ENCODE results near the gene CPLANE1.

The CPLANE1 gene

GRCh38 chr5:37166197-37166596 is 83.0 kb downstream of the CPLANE1 start:
- no peak overlapping the region for H2AK5ac ChIP-seq (ENCODE audit: low read length, severe bottlenecking)
- WGBS: 100% methylated on average over 1 of the region's 3 CpGs
- no peaks in the 10 kb centered on the region for H3K4me1 ChIP-seq (ENCODE audit: control insufficient read depth, insufficient read depth, low read depth, low read length)
- no peaks in the 10 kb centered on the region for H3K27me3 ChIP-seq (ENCODE audit: control insufficient read depth in 1 of 2, insufficient read depth in 1 of 2, low read length in 2 of 2)
- H3K23ac ChIP-seq (ENCODE audit: low read length in 2 of 2): no peak overlapping the region
- no peak overlapping the region for H3K9ac ChIP-seq (ENCODE audit: low read length)
- no peak overlapping the region for H3K27ac ChIP-seq (ENCODE audit: low read length, poor library complexity, severe bottlenecking)
- no peak overlapping the region for H2BK12ac ChIP-seq (ENCODE audit: low read length in 2 of 2)
- H2BK120ac ChIP-seq (ENCODE audit: low read depth, low read length): no peak overlapping the region
- H3K4me3 ChIP-seq (ENCODE audit: insufficient read depth in 1 of 2, low read depth in 1 of 2, low read length in 2 of 2): no peak overlapping the region
- no peak overlapping the region for H3K4ac ChIP-seq (ENCODE audit: low read depth in 1 of 2, low read length in 2 of 2)
- no peak overlapping the region for H4K91ac ChIP-seq (ENCODE audit: low read length)
- H3K4me2 ChIP-seq (ENCODE audit: low read length, poor library complexity, severe bottlenecking): no peak overlapping the region
- no peak overlapping the region for H2BK5ac ChIP-seq (ENCODE audit: low read depth, low read length, poor library complexity, severe bottlenecking)
- no peak overlapping the region for H4K8ac ChIP-seq (ENCODE audit: low read length)
- H3K14ac ChIP-seq (ENCODE audit: low read length in 2 of 2): no peak overlapping the region
- no peak overlapping the region for H2BK15ac ChIP-seq (ENCODE audit: low read depth, poor library complexity, severe bottlenecking)
- H3K9me3 ChIP-seq (ENCODE audit: control insufficient read depth, low read length): no peaks in the 10 kb centered on the region
- no peaks in the 10 kb centered on the region for H3K79me1 ChIP-seq (replicated peaks; ENCODE audit: low read length, poor library complexity, severe bottlenecking)
- no peak for DNase-seq
- H3K36me3 ChIP-seq (ENCODE audit: control insufficient read depth in 1 of 2, insufficient read depth in 2 of 2, low read depth in 1 of 2, low read length in 2 of 2): peaks cover 12 to 28% of the 10 kb centered on the region in 2 experiments
- no peak overlapping the region for H3K18ac ChIP-seq (ENCODE audit: low read depth in 1 of 2, low read length in 2 of 2)
- H2AFZ ChIP-seq (ENCODE audit: low read depth, low read length): no peak overlapping the region

- no peak overlapping the region for H3K4ac ChIP-seq (ENCODE audit: low read depth in 1 of 2, low read length in 2 of 2)
- H2BK12ac ChIP-seq (ENCODE audit: low read length in 2 of 2): no peak overlapping the region
- H4K8ac ChIP-seq (ENCODE audit: low read length): no peak overlapping the region
- no peak overlapping the region for H3K18ac ChIP-seq (ENCODE audit: low read depth in 1 of 2, low read length in 2 of 2)
- no peak overlapping the region for H3K27ac ChIP-seq (ENCODE audit: low read length, poor library complexity, severe bottlenecking)
- H3K36me3 ChIP-seq (ENCODE audit: control insufficient read depth in 1 of 2, insufficient read depth in 2 of 2, low read depth in 1 of 2, low read length in 2 of 2): peaks cover 11 to 27% of the 10 kb centered on the region in 2 experiments
- no peaks in the 10 kb centered on the region for H3K79me1 ChIP-seq (replicated peaks; ENCODE audit: low read length, poor library complexity, severe bottlenecking)
- WGBS: no CpG with 5 or more reads among the region's 1 CpG
- no peak for DNase-seq
- H4K91ac ChIP-seq (ENCODE audit: low read length): no peak overlapping the region
- no peak overlapping the region for H3K4me2 ChIP-seq (ENCODE audit: low read length, poor library complexity, severe bottlenecking)
- no peak overlapping the region for H3K23ac ChIP-seq (ENCODE audit: low read length in 2 of 2)
- no peaks in the 10 kb centered on the region for H3K27me3 ChIP-seq (ENCODE audit: control insufficient read depth in 1 of 2, insufficient read depth in 1 of 2, low read length in 2 of 2)
- no peaks in the 10 kb centered on the region for H3K9me3 ChIP-seq (ENCODE audit: control insufficient read depth, low read length)
- no peak overlapping the region for H3K4me3 ChIP-seq (ENCODE audit: insufficient read depth in 1 of 2, low read depth in 1 of 2, low read length in 2 of 2)
- H2BK15ac ChIP-seq (ENCODE audit: low read depth, poor library complexity, severe bottlenecking): no peak overlapping the region
- H3K9ac ChIP-seq (ENCODE audit: low read length): no peak overlapping the region
- H2AK5ac ChIP-seq (ENCODE audit: low read length, severe bottlenecking): no peak overlapping the region
- H2BK5ac ChIP-seq (ENCODE audit: low read depth, low read length, poor library complexity, severe bottlenecking): no peak overlapping the region
- no peak overlapping the region for H2BK120ac ChIP-seq (ENCODE audit: low read depth, low read length)
- H3K14ac ChIP-seq (ENCODE audit: low read length in 2 of 2): no peak overlapping the region
- H2AFZ ChIP-seq (ENCODE audit: low read depth, low read length): no peak overlapping the region
- no peaks in the 10 kb centered on the region for H3K4me1 ChIP-seq (ENCODE audit: control insufficient read depth, insufficient read depth, low read depth, low read length)
Observed at GRCh38 chr5:37165761-37166160, 83.4 kb downstream of the CPLANE1 start.

GRCh38 chr5:37153661-37154060 is 95.5 kb downstream of the CPLANE1 start:
- H3K9me3 ChIP-seq (ENCODE audit: control insufficient read depth, low read length): no peaks in the 10 kb centered on the region
- no peak overlapping the region for H2AFZ ChIP-seq (ENCODE audit: low read depth, low read length)
- H2BK15ac ChIP-seq (ENCODE audit: low read depth, poor library complexity, severe bottlenecking): no peak overlapping the region
- H4K91ac ChIP-seq (ENCODE audit: low read length): no peak overlapping the region
- peaks cover 6% of the 10 kb centered on the region for H3K79me1 ChIP-seq (replicated peaks; ENCODE audit: low read length, poor library complexity, severe bottlenecking)
- H3K23ac ChIP-seq (ENCODE audit: low read length in 2 of 2): no peak overlapping the region
- no peak overlapping the region for H2AK5ac ChIP-seq (ENCODE audit: low read length, severe bottlenecking)
- DNase-seq: no peak
- no peak overlapping the region for H2BK12ac ChIP-seq (ENCODE audit: low read length in 2 of 2)
- H3K27ac ChIP-seq (ENCODE audit: low read length, poor library complexity, severe bottlenecking): no peak overlapping the region
- H3K4me2 ChIP-seq (ENCODE audit: low read length, poor library complexity, severe bottlenecking): no peak overlapping the region
- H3K4me3 ChIP-seq (ENCODE audit: insufficient read depth in 1 of 2, low read depth in 1 of 2, low read length in 2 of 2): no peak overlapping the region
- 89% methylated on average over 2 of the region's 3 CpGs for WGBS
- H3K9ac ChIP-seq (ENCODE audit: low read length): no peak overlapping the region
- no peaks in the 10 kb centered on the region for H3K4me1 ChIP-seq (ENCODE audit: control insufficient read depth, insufficient read depth, low read depth, low read length)
- H2BK120ac ChIP-seq (ENCODE audit: low read depth, low read length): no peak overlapping the region
- no peak overlapping the region for H3K4ac ChIP-seq (ENCODE audit: low read depth in 1 of 2, low read length in 2 of 2)
- H4K8ac ChIP-seq (ENCODE audit: low read length): no peak overlapping the region
- no peak overlapping the region for H3K14ac ChIP-seq (ENCODE audit: low read length in 2 of 2)
- H3K36me3 ChIP-seq (ENCODE audit: control insufficient read depth in 1 of 2, insufficient read depth in 2 of 2, low read depth in 1 of 2, low read length in 2 of 2): peaks cover 16 to 90% of the 10 kb centered on the region in 2 experiments
- H3K18ac ChIP-seq (ENCODE audit: low read depth in 1 of 2, low read length in 2 of 2): no peak overlapping the region
- H2BK5ac ChIP-seq (ENCODE audit: low read depth, low read length, poor library complexity, severe bottlenecking): no peak overlapping the region
- H3K27me3 ChIP-seq (ENCODE audit: control insufficient read depth in 1 of 2, insufficient read depth in 1 of 2, low read length in 2 of 2): no peaks in the 10 kb centered on the region

GRCh38 chr5:37146896-37147295 is 102.3 kb downstream of the CPLANE1 start:
- Histone ChIP-seq H2AFZ (ENCODE audit: low read depth, low read length) (no peak overlapping the region), H2AK5ac (ENCODE audit: low read length, severe bottlenecking) (no peak overlapping the region), H4K8ac (ENCODE audit: low read length) (no peak overlapping the region)

More at GRCh38 chr5:37146896-37147295, 102.3 kb downstream of the CPLANE1 start:
- Histone ChIP-seq H3K27me3 (ENCODE audit: control insufficient read depth in 1 of 2, insufficient read depth in 1 of 2, low read length in 2 of 2) (no peaks in the 10 kb centered on the region), H2BK5ac (ENCODE audit: low read depth, low read length, poor library complexity, severe bottlenecking) (no peak overlapping the region), H3K9me3 (ENCODE audit: control insufficient read depth, low read length) (peaks cover 16% of the 10 kb centered on the region), H2BK15ac (ENCODE audit: low read depth, poor library complexity, severe bottlenecking) (no peak overlapping the region), H3K4me3 (ENCODE audit: insufficient read depth in 1 of 2, low read depth in 1 of 2, low read length in 2 of 2) (no peak overlapping the region), H3K9ac (ENCODE audit: low read length) (no peak overlapping the region), H3K4me2 (ENCODE audit: low read length, poor library complexity, severe bottlenecking) (no peak overlapping the region), H3K23ac (ENCODE audit: low read length in 2 of 2) (no peak overlapping the region), H2BK12ac (ENCODE audit: low read length in 2 of 2) (no peak overlapping the region), H3K79me1 (replicated peaks; ENCODE audit: low read length, poor library complexity, severe bottlenecking) (peaks cover 6% of the 10 kb centered on the region), H3K14ac (ENCODE audit: low read length in 2 of 2) (no peak overlapping the region), H2BK120ac (ENCODE audit: low read depth, low read length) (no peak overlapping the region), H3K4ac (ENCODE audit: low read depth in 1 of 2, low read length in 2 of 2) (no peak overlapping the region), H3K4me1 (ENCODE audit: control insufficient read depth, insufficient read depth, low read depth, low read length) (no peaks in the 10 kb centered on the region), H4K91ac (ENCODE audit: low read length) (no peak overlapping the region), H3K27ac (ENCODE audit: low read length, poor library complexity, severe bottlenecking) (no peak overlapping the region), H3K36me3 (ENCODE audit: control insufficient read depth in 1 of 2, insufficient read depth in 2 of 2, low read depth in 1 of 2, low read length in 2 of 2) (peaks cover 7 to 59% of the 10 kb centered on the region in 2 experiments), H3K18ac (ENCODE audit: low read depth in 1 of 2, low read length in 2 of 2) (no peak overlapping the region)
- no peak for DNase-seq
- WGBS: 100% methylated on average over 1 of the region's 1 CpG

All from mesenchymal stem cell (in vitro differentiated cells and primary cell).